Right lobe of liver (tissue), 4 donors: ENCODE results near the gene PAK3.

Experiments
- CTCF ChIP-seq, 4 donors: fragments of 200-600 bp in 3 of 4; fragments of 450-650 bp in 1 of 4; IDR thresholded peaks; one replicate each; pipeline versions ENCODE4 v1.5.1 to v1.8.0; 2016 to 2022; ENCODE audit warnings: antibody characterized with exemption in 4 of 4, mild to moderate bottlenecking in 2 of 4
- POLR2A ChIP-seq: fragments of 450-650 bp; IDR thresholded peaks from one replicate; pipeline ENCODE4 v1.6.1; 2017; ENCODE audit warnings: antibody characterized with exemption, mild to moderate bottlenecking
- donor health status: DM: no; HTN: no; CAD: no.
- donor health status: DM: no; HTN: no; CAD: no.
- donor health status: DM: no; HTN: yes; CAD: no.

- peak; percentile 47 to 69 (median 53) for TF ChIP-seq CTCF (IDR thresholded peaks at IDR 0.05)
- TF ChIP-seq POLR2A, result no peak
Observed at GRCh38 chrX:111244235-111244750, 148.3 kb downstream of the PAK3 start.
